Pancreas (tissue), 10 donors: ENCODE measurements around the gene ITPR3. TPM values are rescaled to one million over a fixed set of nuclear protein-coding genes. Genes with fewer than 3 reads are reported as not detected.

ENCODE experiments used
- ATAC-seq, 4 donors: fragments of 200-7000 bp; cut with Tn5 transposase; one replicate each; pipeline versions ENCODE4 v1.8.0 to v1.9.1; 2020; ENCODE audit warnings: mild to moderate bottlenecking in 4 of 4, moderate library complexity in 4 of 4
- DNase-seq, 6 donors: peaks; one replicate each; pipeline ENCODE4 v3.0.0-alpha.2; 2020
- FAIRE-seq: peaks from 2 replicates; lab custom pipeline; 2012; peaks lifted over from hg19 to GRCh38; lab: Jason Lieb, UNC
- H3K27ac ChIP-seq, 4 donors: fragments of 200-600 bp; sonication (generic); 1 replicate in 3 of 4; 2 replicates in 1 of 4; pipeline versions ENCODE4 v1.5.0 to v1.8.0; 2020
- H3K27me3 ChIP-seq, 4 donors: fragments of 200-600 bp; one replicate each; pipeline ENCODE4 v1.8.0; 2021
- H3K36me3 ChIP-seq, 3 donors: fragments of 200-600 bp; sonication (generic) in 1 of 3; one replicate each; pipeline versions ENCODE4 v1.5.0 to v1.8.0; 2020 to 2021
- H3K4me1 ChIP-seq, 3 donors: fragments of 200-600 bp; one replicate each; pipeline ENCODE4 v1.8.0; 2021
- H3K4me3 ChIP-seq, 4 donors: fragments of 200-600 bp; sonication (generic) in 2 of 4; one replicate each; pipeline versions ENCODE4 v1.5.0 to v1.8.0; 2020 to 2021
- H3K9me3 ChIP-seq, 4 donors: fragments of 200-600 bp; one replicate each; pipeline ENCODE4 v1.8.0; 2021
- WGBS, 2 donors: extraction: QIAGEN DNeasy Blood & Tissue Kit; methylation state at CpG; one replicate each; pipeline ENCODE4 v1.1.7; 2013; 5-methylcytosine and 5-hydroxymethylcytosine counted together
- intact Hi-C, 3 donors: fragments of 100-400 bp; cut with DNase I; formaldehyde crosslinking; loops; one replicate each; pipeline versions ENCODE4 v1.11.1 to v1.14.2; 2022
- polyA plus RNA-seq, 2 donors: library from polyadenylated mRNA; stranded (reverse); fragments of 200-250 nt; gene quantifications; one replicate each; pipeline ENCODE4 v1.2.3, GENCODE V29; 2013
- total RNA-seq, 6 donors: library from RNA; stranded (reverse); fragmentation: NEBNext Ultra II Directional in 4 of 6; extraction: Animal tissue kit (Norgen Biotek cat#: 25700) in 4 of 6; gene quantifications; one replicate each; pipeline versions ENCODE4 v1.2.1 to v1.2.4, GENCODE V29; 2021 to 2023
- TF ChIP-seq, protein P1 (sequence below), 4 donors: fragments of 200-600 bp; sonication (generic) in 3 of 4; IDR thresholded peaks; one replicate each; pipeline versions ENCODE4 v1.5.0 to v1.8.0; 2021; ENCODE audit warnings: antibody characterized with exemption in 4 of 4
- donor health status: healthy with polysubstance abuse.
- donor health status: DM: no; HTN: no; CAD: no; lungs with moderate emphysema.
- donor health status: DM: no; HTN: no; CAD: no.
- donor health status: control.
- donor health status: control.
- donor health status: Bipolar disorder and iron deficiency.
- donor health status: DM: yes; HTN: yes; CAD: no.
- donor health status: DM: no; HTN: no; CAD: no.
- donor health status: DM: no; HTN: no; CAD: no.
- donor health status: DM: yes; HTN: yes; CAD: no.

ITPR3 gene
- total and polyA plus RNA-seq, 8 donors = 9.1 to 20.3 (median 12.9) TPM

DNA sequence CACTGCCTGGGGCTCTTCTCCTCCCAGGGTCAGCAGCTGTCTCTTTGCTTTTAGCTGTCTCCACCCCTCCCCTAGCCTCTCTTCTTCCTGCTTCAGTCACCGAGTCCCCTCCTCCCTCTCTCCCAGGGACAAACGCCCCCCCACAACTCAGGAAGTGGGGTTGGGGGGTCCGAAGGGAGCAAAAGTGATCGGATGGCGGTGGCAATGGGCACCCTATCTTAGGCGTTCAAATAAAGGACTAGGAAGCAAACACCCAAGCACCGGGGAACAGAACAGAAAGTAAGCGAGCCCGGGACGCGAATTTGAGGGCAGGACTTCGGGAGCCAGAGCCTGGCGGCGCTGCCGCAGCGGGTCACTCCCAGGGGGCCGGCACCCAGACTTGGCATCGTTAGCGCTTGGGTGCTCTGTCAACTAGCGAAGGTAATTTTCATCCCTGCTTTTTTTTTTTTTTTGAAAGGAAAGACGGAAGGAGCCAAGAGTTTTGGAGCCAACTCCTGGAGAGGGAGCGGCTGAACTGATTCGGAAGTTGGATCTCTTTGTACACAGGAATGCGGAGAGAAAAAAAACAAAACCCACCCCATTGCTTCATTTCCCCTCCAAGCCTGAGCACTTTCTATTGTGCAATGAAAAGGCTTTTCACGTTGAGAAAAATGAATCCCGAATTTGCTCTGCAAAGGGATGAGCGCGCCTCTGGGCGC is 815 bp upstream of the ITPR3 start:
- ATAC-seq = peak; percentile 30 to 55 (median 46)
- peak overlapping the region; percentile 68 to 87 (median 76) for H3K4me3 ChIP-seq
- H3K4me1 ChIP-seq = peaks cover 0 to 8% (median 0%) of the 10 kb centered on the region in 3 donors
- H3K27me3 ChIP-seq = no peaks in the 10 kb centered on the region
- H3K36me3 ChIP-seq = no peaks in the 10 kb centered on the region
- TF ChIP-seq, protein P1, sequence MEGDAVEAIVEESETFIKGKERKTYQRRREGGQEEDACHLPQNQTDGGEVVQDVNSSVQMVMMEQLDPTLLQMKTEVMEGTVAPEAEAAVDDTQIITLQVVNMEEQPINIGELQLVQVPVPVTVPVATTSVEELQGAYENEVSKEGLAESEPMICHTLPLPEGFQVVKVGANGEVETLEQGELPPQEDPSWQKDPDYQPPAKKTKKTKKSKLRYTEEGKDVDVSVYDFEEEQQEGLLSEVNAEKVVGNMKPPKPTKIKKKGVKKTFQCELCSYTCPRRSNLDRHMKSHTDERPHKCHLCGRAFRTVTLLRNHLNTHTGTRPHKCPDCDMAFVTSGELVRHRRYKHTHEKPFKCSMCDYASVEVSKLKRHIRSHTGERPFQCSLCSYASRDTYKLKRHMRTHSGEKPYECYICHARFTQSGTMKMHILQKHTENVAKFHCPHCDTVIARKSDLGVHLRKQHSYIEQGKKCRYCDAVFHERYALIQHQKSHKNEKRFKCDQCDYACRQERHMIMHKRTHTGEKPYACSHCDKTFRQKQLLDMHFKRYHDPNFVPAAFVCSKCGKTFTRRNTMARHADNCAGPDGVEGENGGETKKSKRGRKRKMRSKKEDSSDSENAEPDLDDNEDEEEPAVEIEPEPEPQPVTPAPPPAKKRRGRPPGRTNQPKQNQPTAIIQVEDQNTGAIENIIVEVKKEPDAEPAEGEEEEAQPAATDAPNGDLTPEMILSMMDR (IDR thresholded peaks at IDR 0.05) = no peak
- intact Hi-C loops = no loop called here
- FAIRE-seq = no peak
- no peaks in the 10 kb centered on the region for H3K9me3 ChIP-seq
- peak in 4 of 6 donors; percentile 46 to 76 (median 60) for DNase-seq
- 1% methylated on average over 29 of the region's 29 CpGs for WGBS, 2 donors
- peak overlapping the region; percentile 76 to 87 (median 78) for H3K27ac ChIP-seq

DNA sequence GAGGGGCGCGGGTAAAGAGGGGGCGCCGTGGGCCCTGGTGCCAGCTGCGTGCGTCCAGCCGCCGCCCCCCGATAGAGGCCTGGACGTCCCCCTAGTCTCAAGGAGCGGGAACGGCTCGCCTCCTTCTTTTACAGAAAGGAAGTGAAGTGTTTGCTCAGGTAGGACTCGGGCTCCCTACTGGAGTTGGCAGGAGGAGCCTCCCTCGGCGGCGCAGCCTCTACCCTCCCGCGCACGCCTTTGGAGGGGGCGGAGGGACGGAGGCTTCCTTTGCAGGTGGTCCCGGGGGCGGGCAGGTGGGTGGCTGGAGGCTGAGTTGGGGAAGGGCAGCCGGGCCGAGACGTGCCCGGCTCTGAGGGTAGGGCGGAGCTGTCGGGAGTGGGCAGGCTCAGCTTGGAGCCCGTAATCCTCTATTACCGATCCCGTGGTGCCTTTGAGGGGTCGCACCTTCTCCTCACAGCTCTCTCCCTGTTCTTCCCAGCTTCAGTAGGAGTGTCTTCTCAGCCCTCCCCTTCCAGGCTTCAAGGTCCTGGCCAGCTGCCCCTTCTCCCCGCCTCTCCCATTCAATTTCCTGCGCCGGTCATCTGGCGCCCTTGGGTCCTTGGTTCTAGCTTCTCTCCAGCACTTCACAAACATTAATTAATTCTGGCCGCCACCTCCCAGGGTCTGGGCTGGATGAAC is 728 bp downstream of the ITPR3 start:
- FAIRE-seq (no peak), DNase-seq (peak; percentile 34 to 74 (median 54)), ATAC-seq (peak; percentile 41 to 62 (median 58))
- 3 to 5% methylated on average over 33 to 39 of the region's 39 CpGs for WGBS, 2 donors
- H3K27me3 ChIP-seq = no peaks in the 10 kb centered on the region
- H3K36me3 ChIP-seq = no peaks in the 10 kb centered on the region
- H3K9me3 ChIP-seq = no peaks in the 10 kb centered on the region
- H3K4me3 ChIP-seq = peak overlapping the region; percentile 68 to 87 (median 76)
- TF ChIP-seq, protein P1 (IDR thresholded peaks at IDR 0.05) = no peak
- H3K27ac ChIP-seq = peak overlapping the region; percentile 76 to 87 (median 78)
- peaks cover 0 to 8% (median 0%) of the 10 kb centered on the region in 3 donors for H3K4me1 ChIP-seq
- intact Hi-C loops = no loop called here

DNA sequence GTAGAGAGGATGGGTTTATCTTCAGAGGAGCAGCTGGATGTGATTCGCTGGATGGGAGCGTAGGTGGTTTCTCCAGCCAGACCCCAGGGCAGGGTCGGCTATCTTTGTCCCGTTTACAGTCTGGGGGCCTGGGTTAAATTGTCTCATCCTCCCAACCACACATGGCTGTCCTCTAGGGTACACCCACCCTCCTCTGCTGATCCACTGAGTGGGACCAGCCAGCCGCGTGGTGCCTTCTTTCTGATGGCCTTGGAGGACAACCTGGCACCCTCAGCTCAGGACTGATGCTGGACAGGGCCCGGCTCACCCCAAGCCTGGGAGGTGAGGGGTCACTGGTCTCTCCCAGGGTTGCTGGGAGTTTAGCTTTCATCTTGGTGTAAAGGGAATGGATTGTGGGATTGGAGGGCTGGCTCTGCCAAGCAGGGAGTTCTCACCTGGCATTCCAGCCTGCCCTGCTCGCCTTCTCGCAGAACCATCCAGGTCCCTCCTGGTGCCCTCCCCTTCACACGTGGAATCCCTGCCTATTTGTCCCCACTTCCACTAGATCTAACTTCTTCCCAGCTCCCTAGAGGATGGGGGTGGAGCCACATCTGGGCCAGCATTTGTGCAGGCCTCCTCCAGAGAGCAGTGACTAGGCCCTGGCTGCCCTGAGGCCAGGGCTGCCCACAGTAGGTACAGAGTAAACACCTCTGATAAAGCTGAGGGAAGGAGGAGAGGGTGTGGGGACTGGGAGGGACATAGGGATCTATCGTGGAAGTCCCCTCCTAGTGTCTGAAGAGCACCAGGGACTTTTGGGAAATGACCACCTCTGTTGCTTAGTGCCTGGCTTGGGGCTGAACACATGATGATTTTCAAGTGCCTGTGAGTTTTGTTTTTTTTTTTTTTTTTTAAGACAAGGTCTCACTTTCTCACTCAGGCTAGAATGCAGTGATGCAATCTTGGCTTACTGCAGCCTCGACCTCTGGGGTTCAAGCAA is 1.6 kb downstream of the ITPR3 start:
- peaks cover 0 to 8% (median 0%) of the 10 kb centered on the region in 3 donors for H3K4me1 ChIP-seq
- WGBS, 2 donors = 65 to 66% methylated on average over 12 of the region's 12 CpGs
- no peaks in the 10 kb centered on the region for H3K27me3 ChIP-seq
- peak in 1 of 6 donors; percentile 67 for DNase-seq
- intact Hi-C loops = no loop called here
- H3K9me3 ChIP-seq = no peaks in the 10 kb centered on the region
- H3K27ac ChIP-seq = peak overlapping the region in 3 of 4 donors; percentile 76 to 87 (median 76)
- ATAC-seq = no peak
- H3K4me3 ChIP-seq = peak overlapping the region in 2 of 4 donors; percentile 72 to 87
- TF ChIP-seq, protein P1 (IDR thresholded peaks at IDR 0.05) = no peak
- H3K36me3 ChIP-seq = no peaks in the 10 kb centered on the region
- FAIRE-seq = no peak

DNA sequence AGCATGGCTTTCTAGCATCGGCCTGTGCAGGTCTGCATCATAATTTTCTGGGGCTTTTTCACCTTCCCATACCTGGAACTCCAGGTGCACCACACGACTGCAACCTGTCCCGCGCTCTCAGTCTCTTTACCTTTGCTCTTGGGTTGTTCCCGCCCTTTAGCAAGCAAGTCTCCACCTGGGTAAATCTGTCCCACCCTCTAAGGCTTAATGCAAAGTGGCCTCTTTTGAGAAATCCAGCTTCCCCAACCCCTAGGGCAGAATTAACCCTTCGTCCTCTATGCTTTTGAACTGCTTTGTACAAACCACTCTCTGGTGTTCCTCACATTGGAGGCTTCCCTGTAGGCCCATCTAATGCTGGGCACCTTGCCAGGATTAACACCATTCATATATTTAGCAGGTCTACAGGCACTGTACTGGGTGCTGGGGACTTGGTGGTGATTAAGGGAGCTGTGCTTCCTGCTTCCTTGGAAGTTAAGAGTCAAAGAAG is 2.8 kb downstream of the ITPR3 start:
- DNase-seq (no peak), FAIRE-seq (no peak), ATAC-seq (no peak)
- Histone ChIP-seq H3K27me3 (no peaks in the 10 kb centered on the region), H3K27ac (no peak overlapping the region), H3K4me3 (no peak overlapping the region), H3K4me1 (peaks cover 0 to 8% (median 0%) of the 10 kb centered on the region in 3 donors), H3K36me3 (no peaks in the 10 kb centered on the region), H3K9me3 (no peaks in the 10 kb centered on the region)
- intact Hi-C loops = no loop called here
- 89 to 94% methylated on average over 6 of the region's 6 CpGs for WGBS, 2 donors
- TF ChIP-seq, protein P1 (IDR thresholded peaks at IDR 0.05) = no peak
